ENCODE measurements around the gene TSHZ2. TPM values are rescaled to one million over a fixed set of nuclear protein-coding genes. Genes with fewer than 3 reads are reported as not detected.
A peak's percentile ranks its signal among the peaks of the same experiment; 100 is the strongest.

Gene TSHZ2
- total RNA-seq, 1 donor from 2014 or later, result 5.2 TPM

DNA sequence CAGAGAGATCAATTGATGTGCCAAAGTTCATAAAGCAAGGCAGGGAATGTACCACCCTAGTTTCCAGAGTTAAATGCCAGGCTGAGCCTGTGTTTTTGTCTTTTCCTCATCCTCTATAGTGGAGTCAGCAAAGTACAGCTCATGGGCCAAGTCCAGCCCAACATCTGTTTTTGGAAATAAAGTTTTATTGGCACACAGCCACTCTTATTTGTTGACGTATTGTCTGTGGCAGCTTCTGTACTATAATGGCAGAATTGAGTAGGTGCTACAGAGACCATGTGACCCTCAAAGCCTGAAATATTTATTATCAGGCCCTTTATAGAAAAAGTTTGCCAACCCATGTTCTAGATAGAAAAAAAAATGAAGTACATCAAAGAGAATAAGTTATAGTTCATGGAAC lies 187.0 kb downstream of the TSHZ2 start:
- ATAC-seq (no peak), DNase-seq (no peak)
- intact Hi-C loops (cut with DNase I), result no loop called here
- Histone ChIP-seq H3K27ac (no peak overlapping the region), H3K9me3 (no peaks in the 10 kb centered on the region), H3K4me3 (no peak overlapping the region), H3K4me1 (no peaks in the 10 kb centered on the region), H3K36me3 (no peaks in the 10 kb centered on the region), H3K27me3 (no peaks in the 10 kb centered on the region)
- TF ChIP-seq, protein P1, sequence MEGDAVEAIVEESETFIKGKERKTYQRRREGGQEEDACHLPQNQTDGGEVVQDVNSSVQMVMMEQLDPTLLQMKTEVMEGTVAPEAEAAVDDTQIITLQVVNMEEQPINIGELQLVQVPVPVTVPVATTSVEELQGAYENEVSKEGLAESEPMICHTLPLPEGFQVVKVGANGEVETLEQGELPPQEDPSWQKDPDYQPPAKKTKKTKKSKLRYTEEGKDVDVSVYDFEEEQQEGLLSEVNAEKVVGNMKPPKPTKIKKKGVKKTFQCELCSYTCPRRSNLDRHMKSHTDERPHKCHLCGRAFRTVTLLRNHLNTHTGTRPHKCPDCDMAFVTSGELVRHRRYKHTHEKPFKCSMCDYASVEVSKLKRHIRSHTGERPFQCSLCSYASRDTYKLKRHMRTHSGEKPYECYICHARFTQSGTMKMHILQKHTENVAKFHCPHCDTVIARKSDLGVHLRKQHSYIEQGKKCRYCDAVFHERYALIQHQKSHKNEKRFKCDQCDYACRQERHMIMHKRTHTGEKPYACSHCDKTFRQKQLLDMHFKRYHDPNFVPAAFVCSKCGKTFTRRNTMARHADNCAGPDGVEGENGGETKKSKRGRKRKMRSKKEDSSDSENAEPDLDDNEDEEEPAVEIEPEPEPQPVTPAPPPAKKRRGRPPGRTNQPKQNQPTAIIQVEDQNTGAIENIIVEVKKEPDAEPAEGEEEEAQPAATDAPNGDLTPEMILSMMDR (IDR thresholded peaks at IDR 0.05), result no peak

DNA sequence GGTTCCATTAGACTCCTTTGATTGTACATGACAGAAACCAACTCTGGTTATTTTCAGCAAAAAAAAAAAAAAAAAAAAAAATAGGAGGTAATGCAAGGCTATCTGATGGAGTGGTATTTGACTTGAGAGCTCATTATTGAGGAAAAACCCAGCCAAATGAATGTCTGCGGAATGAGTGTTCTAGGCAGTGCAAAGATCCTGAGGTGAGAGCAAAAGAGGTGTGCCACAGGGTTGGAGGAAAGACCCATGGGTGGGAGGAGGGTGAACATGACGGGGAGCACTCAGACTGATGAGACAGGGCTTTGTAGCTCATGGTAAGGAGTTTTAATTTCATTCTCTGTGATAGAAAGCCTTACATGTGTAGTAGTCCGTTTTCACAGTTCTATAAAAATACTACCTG lies 188.9 kb downstream of the TSHZ2 start:
- H3K9me3 ChIP-seq, result no peaks in the 10 kb centered on the region
- intact Hi-C loops (cut with DNase I), result no loop called here
- no peak for DNase-seq
- TF ChIP-seq, protein P1 (IDR thresholded peaks at IDR 0.05), result no peak
- H3K27me3 ChIP-seq, result no peaks in the 10 kb centered on the region
- no peak overlapping the region for H3K27ac ChIP-seq
- no peak overlapping the region for H3K4me3 ChIP-seq
- no peaks in the 10 kb centered on the region for H3K4me1 ChIP-seq
- no peak for ATAC-seq
- H3K36me3 ChIP-seq, result no peaks in the 10 kb centered on the region

DNA sequence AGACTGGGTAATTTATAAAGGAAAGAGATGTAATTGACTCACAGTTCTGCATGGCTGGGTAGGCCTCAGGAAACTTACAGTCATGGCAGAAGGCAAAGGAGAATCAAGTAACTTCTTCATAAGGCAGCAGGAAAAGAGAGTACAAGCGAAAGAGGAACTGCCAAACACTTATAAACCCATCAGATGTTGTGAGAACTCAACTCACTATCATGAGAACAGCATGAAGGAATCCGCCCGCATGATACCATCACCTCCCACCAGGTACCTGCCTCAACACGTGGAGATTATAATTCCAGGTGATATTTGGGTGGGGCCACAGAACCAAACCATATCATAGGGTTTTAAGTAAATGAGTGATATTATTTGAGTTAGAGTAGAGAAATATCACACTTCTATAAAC lies 189.3 kb downstream of the TSHZ2 start:
- no peaks in the 10 kb centered on the region for H3K27me3 ChIP-seq
- DNase-seq (no peak), ATAC-seq (no peak)
- H3K4me3 ChIP-seq, result no peak overlapping the region
- intact Hi-C loops (cut with DNase I), result no loop called here
- TF ChIP-seq, protein P1 (IDR thresholded peaks at IDR 0.05), result no peak
- no peaks in the 10 kb centered on the region for H3K36me3 ChIP-seq
- no peak overlapping the region for H3K27ac ChIP-seq
- no peaks in the 10 kb centered on the region for H3K4me1 ChIP-seq
- no peaks in the 10 kb centered on the region for H3K9me3 ChIP-seq

DNA sequence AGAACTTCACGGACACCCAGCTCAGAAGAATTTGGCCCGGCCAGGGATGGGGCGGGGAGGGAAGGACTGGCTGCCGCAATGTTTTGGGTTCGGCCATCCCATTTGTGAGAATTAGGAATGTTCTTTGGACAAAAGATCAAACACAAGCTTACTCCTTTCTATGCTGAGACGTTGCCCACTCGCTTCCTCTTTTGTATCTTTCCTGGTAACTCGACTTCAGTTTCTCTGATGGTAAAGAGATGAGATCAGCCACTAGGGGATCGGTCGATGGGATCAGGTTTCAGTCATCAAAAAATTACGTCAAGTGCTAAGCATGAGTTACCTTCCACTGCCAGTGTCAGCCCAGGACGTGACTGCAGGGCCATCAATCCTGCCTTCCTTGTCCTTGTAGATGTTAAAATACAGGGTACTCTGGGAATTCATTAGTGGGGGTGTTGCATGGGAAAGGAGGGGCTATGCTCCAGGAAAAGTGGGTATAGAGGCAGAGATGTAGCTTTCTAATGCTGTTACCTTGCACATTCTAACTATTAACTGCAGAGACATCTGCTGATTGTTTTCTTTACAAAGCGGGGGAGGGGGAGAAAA lies 190.2 kb downstream of the TSHZ2 start:
- TF ChIP-seq, protein P1 (IDR thresholded peaks at IDR 0.05), result peak; percentile 18
- DNase-seq, result no peak
- Histone ChIP-seq H3K27ac (no peak overlapping the region), H3K9me3 (no peaks in the 10 kb centered on the region), H3K27me3 (peaks cover 4% of the 10 kb centered on the region), H3K4me3 (peak overlapping the region; percentile 23), H3K4me1 (no peaks in the 10 kb centered on the region), H3K36me3 (no peaks in the 10 kb centered on the region)
- ATAC-seq, result peak; percentile 41
- intact Hi-C loops (cut with DNase I), result no loop called here

DNA sequence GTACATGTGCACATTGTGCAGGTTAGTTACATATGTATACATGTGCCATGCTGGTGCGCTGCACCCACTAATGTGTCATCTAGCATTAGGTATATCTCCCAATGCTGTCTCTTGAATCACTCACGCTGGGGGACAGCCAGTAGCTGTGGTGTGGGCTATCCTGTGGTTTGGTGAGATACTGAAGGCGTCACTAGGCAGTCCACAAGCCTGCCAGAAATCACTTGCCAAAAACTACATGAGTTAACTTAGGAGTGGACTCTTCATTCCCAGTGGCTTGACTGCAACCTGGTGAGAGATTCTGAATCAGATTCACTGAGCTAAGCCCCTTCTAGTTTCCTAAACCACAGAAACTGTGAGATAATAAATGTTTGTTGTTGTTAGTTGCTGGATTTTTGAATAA lies 191.3 kb downstream of the TSHZ2 start:
- Histone ChIP-seq H3K27ac (no peak overlapping the region), H3K9me3 (no peaks in the 10 kb centered on the region), H3K4me3 (no peak overlapping the region), H3K4me1 (no peaks in the 10 kb centered on the region), H3K27me3 (peaks cover 4% of the 10 kb centered on the region), H3K36me3 (no peaks in the 10 kb centered on the region)
- TF ChIP-seq, protein P1 (IDR thresholded peaks at IDR 0.05), result no peak
- no peak for ATAC-seq
- no peak for DNase-seq
- intact Hi-C loops (cut with DNase I), result no loop called here

DNA sequence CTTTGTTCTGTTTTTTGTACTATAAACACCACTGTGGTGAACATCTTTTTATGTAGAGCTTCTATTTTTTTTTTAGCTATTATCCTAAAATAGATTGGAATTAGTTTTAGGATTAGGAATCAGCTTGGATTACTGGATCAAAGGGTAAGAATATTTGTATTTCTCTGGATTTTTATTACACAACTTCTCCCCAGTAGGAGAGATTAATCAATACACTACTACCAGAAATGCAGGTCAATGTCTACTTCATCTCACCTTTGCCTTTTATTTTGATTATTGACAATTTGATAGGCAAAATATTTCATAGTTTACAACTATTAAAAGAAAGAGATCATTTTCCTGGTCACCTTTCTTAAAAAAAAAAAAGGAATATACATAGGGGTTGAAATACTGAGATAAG lies 191.9 kb downstream of the TSHZ2 start:
- no peak for ATAC-seq
- intact Hi-C loops (cut with DNase I), result no loop called here

More for the DNA sequence above, 191.9 kb downstream of the TSHZ2 start:
- Histone ChIP-seq H3K36me3 (no peaks in the 10 kb centered on the region), H3K4me3 (no peak overlapping the region), H3K27me3 (peaks cover 4% of the 10 kb centered on the region), H3K27ac (no peak overlapping the region), H3K9me3 (no peaks in the 10 kb centered on the region), H3K4me1 (no peaks in the 10 kb centered on the region)
- TF ChIP-seq, protein P1 (IDR thresholded peaks at IDR 0.05), result no peak
- no peak for DNase-seq

Data from upper lobe of right lung (tissue), 1 donor.